AG09319 (cell line): Measurements from ENCODE around the gene NEB.

Experiments
- DNase-seq: peaks from one replicate; pipeline ENCODE4 v3.0.0-alpha.2; 2010; ENCODE audit warnings: low read depth; ENCODE audit errors: extremely low read depth
- TF ChIP-seq, protein P1 (sequence below): IDR thresholded peaks from 2 replicates; pipeline ENCODE4 v1.5.1; 2011; ENCODE audit warnings: low read depth, mild to moderate bottlenecking, inconsistent platforms, low read length, moderate library complexity

The NEB gene

DNA sequence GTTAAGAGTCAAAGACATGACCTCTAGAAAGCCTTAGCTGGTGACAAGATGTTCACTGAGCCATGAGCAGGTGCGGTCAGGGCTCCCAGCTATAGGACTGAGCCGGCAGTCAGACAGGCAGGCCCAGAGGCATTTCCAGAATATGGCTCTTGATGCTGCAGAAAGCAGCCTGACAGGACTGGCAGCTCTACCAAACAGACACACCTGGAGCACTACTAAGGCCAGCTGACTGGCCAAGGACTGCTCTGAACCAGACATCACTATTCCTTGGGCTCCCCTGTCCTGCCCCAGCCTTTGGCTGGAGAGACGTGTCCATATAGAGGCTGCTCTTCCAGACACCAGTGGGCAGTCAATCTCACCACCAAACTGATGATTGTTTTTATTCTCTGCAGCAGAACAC lies 225.8 kb downstream of the NEB start:
- TF ChIP-seq, protein P1, sequence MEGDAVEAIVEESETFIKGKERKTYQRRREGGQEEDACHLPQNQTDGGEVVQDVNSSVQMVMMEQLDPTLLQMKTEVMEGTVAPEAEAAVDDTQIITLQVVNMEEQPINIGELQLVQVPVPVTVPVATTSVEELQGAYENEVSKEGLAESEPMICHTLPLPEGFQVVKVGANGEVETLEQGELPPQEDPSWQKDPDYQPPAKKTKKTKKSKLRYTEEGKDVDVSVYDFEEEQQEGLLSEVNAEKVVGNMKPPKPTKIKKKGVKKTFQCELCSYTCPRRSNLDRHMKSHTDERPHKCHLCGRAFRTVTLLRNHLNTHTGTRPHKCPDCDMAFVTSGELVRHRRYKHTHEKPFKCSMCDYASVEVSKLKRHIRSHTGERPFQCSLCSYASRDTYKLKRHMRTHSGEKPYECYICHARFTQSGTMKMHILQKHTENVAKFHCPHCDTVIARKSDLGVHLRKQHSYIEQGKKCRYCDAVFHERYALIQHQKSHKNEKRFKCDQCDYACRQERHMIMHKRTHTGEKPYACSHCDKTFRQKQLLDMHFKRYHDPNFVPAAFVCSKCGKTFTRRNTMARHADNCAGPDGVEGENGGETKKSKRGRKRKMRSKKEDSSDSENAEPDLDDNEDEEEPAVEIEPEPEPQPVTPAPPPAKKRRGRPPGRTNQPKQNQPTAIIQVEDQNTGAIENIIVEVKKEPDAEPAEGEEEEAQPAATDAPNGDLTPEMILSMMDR: no peak
- DNase-seq: no peak

DNA sequence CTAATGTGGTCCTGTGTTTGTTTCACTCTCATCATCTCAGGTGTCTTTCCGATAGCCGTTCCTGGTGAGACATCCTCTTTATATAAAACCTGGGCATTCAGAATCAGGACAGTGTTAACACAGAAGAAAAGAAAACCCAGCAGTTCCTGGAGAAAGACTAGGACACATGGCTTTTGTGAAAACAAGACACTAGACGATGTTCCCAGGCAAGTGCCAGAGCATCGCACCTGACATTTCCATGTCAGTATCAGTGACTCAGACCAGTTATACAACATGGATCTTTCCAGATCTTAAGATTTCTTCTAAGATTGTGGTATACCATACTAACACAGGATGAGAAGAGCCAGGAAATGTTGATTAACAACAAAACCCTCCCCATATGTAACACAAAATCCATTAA lies 228.1 kb downstream of the NEB start:
- DNase-seq: no peak
- TF ChIP-seq, protein P1: no peak

DNA sequence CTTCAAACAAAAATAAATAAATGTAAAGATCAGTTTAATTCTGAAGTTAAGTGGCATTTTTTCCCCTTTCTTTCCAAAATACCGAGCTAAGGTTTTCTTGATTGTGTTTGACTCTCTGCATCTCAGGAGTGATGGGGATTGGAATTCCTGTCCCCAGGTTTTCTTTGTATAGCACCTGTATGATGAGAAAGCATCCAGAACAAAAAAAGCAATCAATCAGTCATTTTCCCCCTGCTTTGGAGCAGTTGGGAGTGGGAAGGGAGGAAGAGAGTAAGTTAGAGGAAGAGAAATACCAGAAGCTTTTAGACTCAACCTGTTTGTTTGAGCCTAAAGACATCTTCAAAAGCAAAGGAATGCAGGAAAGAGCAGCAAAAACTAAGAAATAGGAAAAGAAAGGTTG lies 236.1 kb downstream of the NEB start:
- no peak for DNase-seq
- TF ChIP-seq, protein P1: no peak

DNA sequence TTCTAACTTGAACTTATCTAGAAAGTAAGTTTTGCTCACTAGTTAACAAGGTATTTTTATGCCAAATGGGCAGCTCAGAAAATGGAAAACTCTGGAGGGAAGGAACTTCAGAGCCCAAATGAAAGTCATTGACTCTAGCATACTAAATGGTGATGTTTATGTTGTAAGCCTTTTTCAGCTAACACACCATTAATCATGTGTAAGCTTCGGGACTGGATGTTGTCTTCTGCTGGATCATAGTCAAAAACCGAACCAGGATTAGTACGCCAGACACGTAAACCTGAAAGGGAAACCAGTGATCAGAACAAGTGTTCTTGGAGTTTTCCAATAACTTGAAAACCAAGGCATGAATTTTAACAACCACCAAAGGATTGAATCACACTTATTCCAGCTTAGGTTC lies 242.8 kb downstream of the NEB start:
- no peak for DNase-seq
- TF ChIP-seq, protein P1: no peak

DNA sequence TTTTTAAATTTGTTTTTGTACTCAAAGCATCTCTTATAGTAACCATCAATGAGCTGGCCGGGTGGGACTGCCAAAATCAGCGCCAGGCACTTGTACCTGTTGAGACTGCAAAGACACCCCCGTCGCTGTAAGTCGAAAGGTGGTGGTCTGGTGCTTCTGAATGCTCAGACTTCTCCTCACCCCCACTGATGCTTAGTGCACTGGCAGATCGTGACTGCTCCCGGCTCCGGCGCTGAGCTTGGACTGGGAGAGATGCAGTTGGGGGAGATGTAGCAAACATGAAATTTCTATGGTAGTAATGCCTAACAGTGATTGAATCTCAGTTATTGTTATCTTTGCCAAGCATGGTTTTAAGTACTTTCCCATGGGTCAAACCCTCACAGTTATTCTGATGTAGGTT lies 244.0 kb downstream of the NEB start:
- no peak for DNase-seq
- TF ChIP-seq, protein P1: no peak

DNA sequence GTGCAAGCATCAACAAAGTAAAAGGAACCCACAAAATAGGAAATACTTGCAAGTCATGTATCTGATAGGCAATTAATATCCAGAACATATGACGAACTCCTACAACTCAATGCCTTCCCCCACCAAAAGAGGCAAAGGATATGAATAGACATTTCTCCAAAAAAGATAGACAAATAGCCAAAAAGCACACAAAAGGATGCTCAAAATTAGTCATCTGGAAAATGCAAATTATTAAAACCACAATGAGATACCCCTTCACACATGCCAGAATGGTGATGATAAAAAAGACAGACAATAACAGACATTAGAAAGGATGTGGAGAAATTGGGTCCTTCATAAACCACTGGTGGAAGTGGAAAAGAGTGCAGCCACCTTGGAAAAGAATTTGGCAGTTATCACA lies 248.2 kb downstream of the NEB start:
- no peak for DNase-seq
- TF ChIP-seq, protein P1: no peak

DNA sequence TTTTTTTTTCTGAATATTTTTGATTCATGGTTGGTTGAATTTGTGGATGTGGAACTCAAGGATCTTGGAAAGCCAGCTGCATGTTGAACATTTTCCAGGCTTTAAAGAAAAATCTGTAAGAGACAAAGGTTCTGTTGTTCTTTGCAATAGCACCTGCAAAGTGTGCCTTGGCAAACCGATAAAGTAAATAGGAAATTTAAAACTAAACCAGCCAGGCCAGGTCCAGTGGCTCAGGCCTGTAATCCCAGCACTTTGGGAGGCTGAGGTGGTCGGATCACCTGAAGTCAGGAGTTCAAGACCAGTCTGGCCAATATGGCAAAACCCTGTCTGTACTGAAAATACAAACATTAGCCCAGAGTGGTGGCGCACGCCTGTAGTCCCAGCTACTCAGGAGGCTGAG lies 250.2 kb downstream of the NEB start:
- TF ChIP-seq, protein P1: no peak
- DNase-seq: no peak

DNA sequence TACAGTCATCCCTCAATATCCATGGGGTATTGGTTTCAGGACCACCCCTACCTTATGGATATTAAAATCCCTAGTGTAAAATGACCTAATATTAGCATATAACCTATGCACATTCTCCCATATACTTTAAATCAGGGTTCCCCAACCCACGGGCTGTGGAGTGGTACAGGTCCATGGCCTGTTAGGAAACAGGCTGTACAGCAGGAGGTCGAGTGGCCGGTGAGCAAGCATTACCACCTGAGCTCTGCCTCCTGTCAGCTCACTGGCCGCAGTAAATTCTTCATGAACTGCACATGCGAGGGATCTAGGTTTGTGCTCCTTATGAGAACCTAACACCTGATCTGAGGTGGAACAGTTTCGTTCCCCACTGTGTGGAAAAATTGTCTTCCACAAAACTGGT lies 250.7 kb downstream of the NEB start:
- DNase-seq: no peak
- TF ChIP-seq, protein P1: no peak
